Rectal smooth muscle tissue (tissue), 1 donor: ENCODE measurements around the gene MBD2.
"Not testable (repeated sequence)": the region's sequence is repeated elsewhere in the genome, so short reads cannot be mapped to it uniquely, and the experiment has no call there.

Experiments used
- H3K27ac ChIP-seq: one replicate; pipeline ENCODE4 v1.7.0; 2013; ENCODE audit warnings: low read depth, low read length, inconsistent platforms
- H3K27me3 ChIP-seq: one replicate; pipeline ENCODE4 v1.7.0; 2013; ENCODE audit warnings: low read length; ENCODE audit not compliant: control insufficient read depth, insufficient read depth
- H3K36me3 ChIP-seq: one replicate; pipeline ENCODE4 v1.7.0; 2013; ENCODE audit warnings: low read length; ENCODE audit not compliant: control insufficient read depth, insufficient read depth
- H3K4me1 ChIP-seq: one replicate; pipeline ENCODE4 v1.7.0; 2013; ENCODE audit warnings: low read length; ENCODE audit not compliant: control insufficient read depth, insufficient read depth
- H3K4me3 ChIP-seq: one replicate; pipeline ENCODE4 v1.7.0; 2013; ENCODE audit warnings: low read length
- H3K9ac ChIP-seq: one replicate; pipeline ENCODE4 v1.7.0; 2013; ENCODE audit warnings: low read length

Gene MBD2

GRCh38 chr18:54129448-54130067 is 94.9 kb downstream of the MBD2 start:
- no peak overlapping the region for H3K9ac ChIP-seq
- H3K27ac ChIP-seq: no peak overlapping the region
- no peaks in the 10 kb centered on the region for H3K36me3 ChIP-seq
- no peaks in the 10 kb centered on the region for H3K27me3 ChIP-seq
- no peaks in the 10 kb centered on the region for H3K4me1 ChIP-seq
- no peak overlapping the region for H3K4me3 ChIP-seq

- Histone ChIP-seq H3K9ac (no peak overlapping the region), H3K36me3 (no peaks in the 10 kb centered on the region)
Observed at GRCh38 chr18:54127759-54128378, 96.6 kb downstream of the MBD2 start.

GRCh38 chr18:54125429-54125828 is 99.0 kb downstream of the MBD2 start:
- Histone ChIP-seq H3K36me3 (no peaks in the 10 kb centered on the region), H3K27me3 (no peaks in the 10 kb centered on the region), H3K27ac (no peak overlapping the region), H3K4me1 (no peaks in the 10 kb centered on the region), H3K4me3 (no peak overlapping the region), H3K9ac (no peak overlapping the region)

More at GRCh38 chr18:54127759-54128378, 96.6 kb downstream of the MBD2 start:
- Histone ChIP-seq H3K4me1 (no peaks in the 10 kb centered on the region), H3K27me3 (no peaks in the 10 kb centered on the region), H3K27ac (no peak overlapping the region), H3K4me3 (no peak overlapping the region)

- H3K36me3 ChIP-seq, H3K4me3 ChIP-seq, H3K27me3 ChIP-seq, H3K9ac ChIP-seq, H3K27ac ChIP-seq, H3K4me1 ChIP-seq: not testable (repeated sequence)
Observed at GRCh38 chr18:54123720-54124440, 100.6 kb downstream of the MBD2 start.

- H3K9ac ChIP-seq: no peak overlapping the region
- H3K27ac ChIP-seq: no peak overlapping the region
- H3K4me1 ChIP-seq: no peaks in the 10 kb centered on the region
- peak overlapping the region; percentile 7 for H3K4me3 ChIP-seq
- H3K36me3 ChIP-seq: no peaks in the 10 kb centered on the region
- H3K27me3 ChIP-seq: no peaks in the 10 kb centered on the region
Observed at GRCh38 chr18:54119524-54120019, 104.9 kb downstream of the MBD2 start.

- no peaks in the 10 kb centered on the region for H3K27me3 ChIP-seq
- no peaks in the 10 kb centered on the region for H3K4me1 ChIP-seq
- H3K36me3 ChIP-seq: no peaks in the 10 kb centered on the region
- no peak overlapping the region for H3K27ac ChIP-seq
- H3K4me3 ChIP-seq: no peak overlapping the region
- H3K9ac ChIP-seq: no peak overlapping the region
Observed at GRCh38 chr18:54117853-54118773, 106.4 kb downstream of the MBD2 start.

DNA sequence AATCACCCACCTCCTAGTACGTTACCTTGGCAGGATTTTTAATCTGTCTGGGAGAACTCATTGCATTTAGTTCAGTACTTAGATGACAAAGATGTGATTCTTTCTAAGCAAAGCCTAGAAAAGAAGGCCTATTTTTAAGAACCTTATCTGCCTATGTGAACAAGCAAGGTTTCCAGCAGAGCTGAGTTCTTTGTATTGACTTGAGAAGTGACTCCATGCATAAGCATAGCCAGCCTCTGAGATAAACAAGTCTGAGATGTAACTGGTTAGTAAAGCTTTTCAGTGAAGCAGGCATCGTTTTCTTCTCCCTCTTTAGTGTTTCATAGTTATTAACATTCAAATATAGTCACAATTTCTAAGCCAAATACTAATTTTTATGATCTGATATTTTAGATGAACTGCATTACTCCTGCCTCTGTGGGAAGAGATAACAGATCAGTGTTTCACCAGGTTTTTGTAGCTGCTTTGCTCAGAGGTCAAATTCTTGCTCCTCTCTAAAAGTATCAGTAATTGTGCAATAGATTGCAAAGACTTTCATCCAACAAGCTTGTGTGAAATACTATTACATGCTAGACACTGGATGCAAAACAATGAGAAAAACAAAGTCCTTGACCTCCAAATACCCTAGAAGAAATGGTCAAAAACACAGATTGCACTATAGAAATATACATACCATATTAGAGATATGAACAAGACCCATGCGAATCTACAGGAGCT is 107.8 kb downstream of the MBD2 start:
- no peak overlapping the region for H3K9ac ChIP-seq
- no peaks in the 10 kb centered on the region for H3K4me1 ChIP-seq
- no peaks in the 10 kb centered on the region for H3K27me3 ChIP-seq
- H3K4me3 ChIP-seq: no peak overlapping the region
- H3K27ac ChIP-seq: no peak overlapping the region
- H3K36me3 ChIP-seq: no peaks in the 10 kb centered on the region

DNA sequence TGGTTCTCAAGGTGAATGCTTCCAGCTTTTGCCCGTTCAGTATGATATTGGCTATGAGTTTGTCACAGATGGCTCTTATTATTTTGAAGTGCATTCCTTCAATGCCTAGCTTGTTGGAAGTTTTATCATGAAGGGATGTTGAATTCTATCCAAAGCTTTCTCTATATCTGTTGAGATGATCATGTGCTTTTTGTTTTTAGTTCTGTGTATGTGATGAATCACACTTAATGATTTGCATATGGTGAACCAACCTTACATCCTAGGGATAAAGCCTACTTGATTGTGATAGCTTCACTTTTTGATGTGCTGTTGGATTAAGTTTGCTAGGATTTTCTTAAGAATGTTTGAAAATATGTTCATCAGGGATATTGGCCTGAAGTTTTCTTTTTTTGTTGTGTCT is 112.1 kb downstream of the MBD2 start:
- no peak overlapping the region for H3K9ac ChIP-seq
- no peaks in the 10 kb centered on the region for H3K36me3 ChIP-seq
- H3K27me3 ChIP-seq: no peaks in the 10 kb centered on the region
- no peak overlapping the region for H3K4me3 ChIP-seq
- no peaks in the 10 kb centered on the region for H3K4me1 ChIP-seq
- H3K27ac ChIP-seq: no peak overlapping the region

DNA sequence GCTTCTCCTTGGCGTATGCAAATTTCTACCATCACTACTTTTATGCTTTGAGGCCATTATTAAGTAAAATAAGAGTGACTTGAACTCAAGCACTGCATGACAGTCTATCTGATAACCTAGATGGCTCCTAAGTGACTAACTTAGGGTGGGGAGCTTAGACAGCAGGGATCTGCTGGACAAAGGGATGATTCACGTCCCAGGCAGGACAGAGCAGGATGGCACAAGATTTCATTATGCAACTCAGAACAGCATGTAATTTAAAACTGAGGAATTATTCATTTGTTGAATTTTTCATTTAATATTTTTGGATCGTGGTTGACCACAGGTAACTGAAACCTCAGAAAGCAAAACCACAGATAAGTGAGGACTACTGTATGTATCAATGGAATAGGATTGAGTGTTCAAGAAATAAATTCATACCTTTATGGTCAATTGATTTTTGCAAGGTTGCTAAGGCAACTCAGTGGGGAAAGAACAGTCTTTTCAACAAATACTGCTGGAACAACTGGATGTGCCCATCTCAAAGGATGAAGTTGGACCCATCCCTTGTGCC is 115.3 kb downstream of the MBD2 start:
- Histone ChIP-seq H3K4me3 (no peak overlapping the region), H3K36me3 (no peaks in the 10 kb centered on the region)

DNA sequence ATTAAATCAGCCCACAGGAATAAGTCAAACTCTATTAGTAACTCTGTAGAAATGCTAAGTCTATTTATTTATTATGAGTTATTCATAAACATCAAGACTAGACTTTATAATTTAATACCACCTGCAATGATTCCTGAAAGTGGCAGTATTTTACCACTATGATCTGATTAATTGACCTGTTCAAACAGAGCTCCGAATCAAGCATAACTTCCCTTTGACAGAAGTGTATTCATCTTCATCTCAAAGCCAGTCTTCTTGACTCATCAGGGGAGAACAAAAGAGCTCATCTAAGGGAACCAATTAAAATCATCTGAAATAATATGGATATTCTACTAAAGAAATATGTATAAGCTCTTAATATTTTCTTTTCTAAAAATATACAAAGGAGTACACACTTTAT is 122.3 kb downstream of the MBD2 start:
- H3K27me3 ChIP-seq: no peaks in the 10 kb centered on the region
- no peak overlapping the region for H3K4me3 ChIP-seq
- H3K9ac ChIP-seq: no peak overlapping the region
- H3K4me1 ChIP-seq: no peaks in the 10 kb centered on the region
- H3K36me3 ChIP-seq: no peaks in the 10 kb centered on the region
- no peak overlapping the region for H3K27ac ChIP-seq

More for the DNA sequence above, 115.3 kb downstream of the MBD2 start:
- H3K9ac ChIP-seq: no peak overlapping the region
- H3K4me1 ChIP-seq: no peaks in the 10 kb centered on the region
- H3K27ac ChIP-seq: no peak overlapping the region
- H3K27me3 ChIP-seq: no peaks in the 10 kb centered on the region
